Measurements from ENCODE around the gene SETD3.

The SETD3 gene

DNA sequence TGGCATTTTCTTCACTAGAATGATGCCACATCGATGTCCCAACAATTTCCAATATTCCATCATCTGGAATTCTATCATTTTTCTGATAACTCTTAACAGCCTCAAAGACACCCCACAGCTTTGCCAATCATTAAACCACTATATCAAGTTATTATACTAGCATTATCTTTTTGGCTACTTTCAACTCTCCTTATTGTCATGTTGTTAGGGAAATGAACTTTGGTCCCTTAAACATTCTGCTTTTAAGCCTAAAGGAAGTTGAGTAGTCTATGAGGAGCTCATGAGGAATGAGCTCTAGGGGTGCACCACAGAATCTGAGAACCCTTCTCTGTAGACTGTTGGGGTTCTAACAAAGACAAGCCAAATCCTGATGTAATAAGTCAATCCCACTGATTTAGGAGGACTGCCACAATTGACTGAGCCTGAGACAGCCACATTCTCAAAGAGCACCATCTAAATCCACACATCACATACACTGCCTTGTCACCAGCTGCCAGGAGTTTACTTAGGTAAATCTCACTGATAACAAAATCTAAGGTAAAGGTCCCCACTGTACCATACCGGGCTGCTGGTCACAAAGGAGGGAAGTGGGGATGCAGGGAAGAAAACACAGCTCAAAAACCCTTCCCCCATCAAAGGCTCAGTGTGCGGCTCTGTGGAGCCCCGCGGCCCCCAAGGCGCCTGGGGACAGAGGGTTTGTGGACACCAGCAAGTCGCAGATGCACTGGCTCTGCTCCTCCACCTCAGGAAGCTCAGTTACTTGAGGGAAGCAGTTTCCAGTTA lies 58.2 kb downstream of the SETD3 start:
- TF ChIP-seq TAF1 (IDR thresholded peaks at IDR 0.05; ENCODE audit: low read depth, low read length) (no peak), SPI1 (IDR thresholded peaks at IDR 0.05; ENCODE audit: low read depth, low read length) (no peak), POLR2AphosphoS5 (IDR thresholded peaks at IDR 0.05; ENCODE audit: low read depth, low read length) (no peak), POLR2A (IDR thresholded peaks at IDR 0.05; ENCODE audit: low read depth, low read length) (no peak), PAX5 (IDR thresholded peaks at IDR 0.05; ENCODE audit: insufficient read depth, low read length, severe bottlenecking) (no peak), POU2F2 (IDR thresholded peaks at IDR 0.05; ENCODE audit: low read depth, low read length) (no peak)
- DNase-seq (ENCODE audit: insufficient read length, low spot score) (no peak), FAIRE-seq (no peak)

DNA sequence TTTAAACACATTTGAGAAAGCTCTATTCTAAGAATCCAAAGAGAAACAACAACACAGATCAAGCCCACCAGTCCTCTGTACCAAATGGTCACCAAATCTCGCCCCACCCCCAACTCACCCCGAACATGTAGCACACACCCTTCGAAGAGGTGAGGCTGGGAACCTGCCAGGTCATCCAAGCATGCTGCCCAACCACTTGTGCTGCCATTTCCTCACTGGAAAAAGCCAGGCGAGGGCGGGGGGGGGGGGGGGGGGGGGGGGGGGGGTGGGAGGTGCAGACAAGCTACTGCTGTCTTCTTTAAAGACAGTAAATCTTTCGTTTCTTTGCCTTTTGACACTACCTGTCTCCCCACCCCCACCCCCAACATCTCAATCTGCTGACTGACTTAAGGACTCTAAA lies 59.9 kb downstream of the SETD3 start:
- no peak for TF ChIP-seq POLR2AphosphoS5 (IDR thresholded peaks at IDR 0.05; ENCODE audit: low read depth, low read length)
- no peak for TF ChIP-seq POU2F2 (IDR thresholded peaks at IDR 0.05; ENCODE audit: low read depth, low read length)
- no peak for TF ChIP-seq SPI1 (IDR thresholded peaks at IDR 0.05; ENCODE audit: low read depth, low read length)
- no peak for TF ChIP-seq POLR2A (IDR thresholded peaks at IDR 0.05; ENCODE audit: low read depth, low read length)
- TF ChIP-seq PAX5 (IDR thresholded peaks at IDR 0.05; ENCODE audit: insufficient read depth, low read length, severe bottlenecking) = no peak
- no peak for TF ChIP-seq TAF1 (IDR thresholded peaks at IDR 0.05; ENCODE audit: low read depth, low read length)
- DNase-seq (ENCODE audit: insufficient read length, low spot score) = no peak
- FAIRE-seq = no peak

DNA sequence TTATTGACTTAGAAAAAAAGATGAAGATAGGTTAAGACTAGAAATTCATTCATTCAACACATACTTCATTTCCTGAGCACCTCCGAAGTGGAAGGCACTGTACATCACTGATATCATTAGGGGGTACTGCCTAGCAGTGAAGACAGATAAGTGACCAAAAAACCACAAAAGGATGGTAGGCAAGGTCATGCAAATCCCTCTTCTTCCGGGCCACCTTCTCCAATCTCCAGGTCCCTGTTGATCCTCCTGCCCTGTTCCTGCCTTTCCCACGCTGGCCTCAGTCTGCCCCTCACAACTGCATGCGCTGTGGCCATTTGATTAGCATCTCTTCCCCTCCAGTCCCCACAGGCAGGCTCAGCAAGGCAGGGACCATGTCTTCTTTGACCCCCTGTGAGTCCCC lies 60.8 kb downstream of the SETD3 start:
- FAIRE-seq (no peak), DNase-seq (ENCODE audit: insufficient read length, low spot score) (no peak)
- no peak for TF ChIP-seq POLR2A (IDR thresholded peaks at IDR 0.05; ENCODE audit: low read depth, low read length)

DNA sequence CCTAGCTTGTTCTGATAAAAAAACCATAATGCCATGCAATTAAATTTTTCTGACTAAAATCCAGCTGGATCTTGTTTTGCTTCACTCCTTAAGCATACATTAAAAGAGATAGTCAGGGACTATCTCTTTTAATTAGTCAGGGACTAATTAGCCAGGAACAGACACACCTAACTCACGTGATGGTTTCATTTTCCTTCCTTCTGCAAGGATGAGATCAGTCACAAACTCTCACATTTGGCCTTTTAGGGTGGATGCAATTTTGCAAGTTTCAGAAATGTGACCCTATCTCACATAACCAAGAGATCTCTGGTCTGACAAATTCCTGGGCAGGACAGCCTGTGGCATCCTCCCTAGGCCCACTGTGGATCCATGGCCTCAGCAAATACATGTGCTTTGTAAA lies 62.4 kb downstream of the SETD3 start:
- TF ChIP-seq POLR2A (IDR thresholded peaks at IDR 0.05; ENCODE audit: low read depth, low read length) (no peak), PAX5 (IDR thresholded peaks at IDR 0.05; ENCODE audit: insufficient read depth, low read length, severe bottlenecking) (no peak), TAF1 (IDR thresholded peaks at IDR 0.05; ENCODE audit: low read depth, low read length) (no peak), SPI1 (IDR thresholded peaks at IDR 0.05; ENCODE audit: low read depth, low read length) (no peak), POU2F2 (IDR thresholded peaks at IDR 0.05; ENCODE audit: low read depth, low read length) (no peak), POLR2AphosphoS5 (IDR thresholded peaks at IDR 0.05; ENCODE audit: low read depth, low read length) (no peak)
- DNase-seq (ENCODE audit: insufficient read length, low spot score) = no peak
- FAIRE-seq = no peak

DNA sequence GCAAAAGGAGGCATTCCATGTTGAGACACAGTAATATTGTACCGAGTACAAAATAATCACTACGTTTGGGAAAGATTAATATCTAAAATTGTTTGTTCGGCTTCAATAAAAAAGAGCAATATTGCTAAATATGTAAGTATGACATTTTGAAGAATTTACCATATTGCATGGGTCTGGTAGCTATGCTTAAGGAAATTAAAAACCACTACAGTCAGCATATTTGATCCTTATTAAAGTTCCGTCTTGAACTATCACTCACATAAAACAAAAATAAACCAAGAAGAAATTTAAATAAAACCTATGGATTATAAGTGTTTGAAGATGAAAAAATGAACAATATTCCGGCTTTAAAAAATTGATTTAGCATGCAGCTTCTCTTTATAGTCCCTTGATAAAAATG lies 63.8 kb downstream of the SETD3 start:
- TF ChIP-seq POLR2A (IDR thresholded peaks at IDR 0.05; ENCODE audit: low read depth, low read length) = no peak
- TF ChIP-seq TAF1 (IDR thresholded peaks at IDR 0.05; ENCODE audit: low read depth, low read length) = no peak
- TF ChIP-seq PAX5 (IDR thresholded peaks at IDR 0.05; ENCODE audit: insufficient read depth, low read length, severe bottlenecking) = no peak
- no peak for TF ChIP-seq POU2F2 (IDR thresholded peaks at IDR 0.05; ENCODE audit: low read depth, low read length)
- no peak for TF ChIP-seq POLR2AphosphoS5 (IDR thresholded peaks at IDR 0.05; ENCODE audit: low read depth, low read length)
- TF ChIP-seq SPI1 (IDR thresholded peaks at IDR 0.05; ENCODE audit: low read depth, low read length) = no peak
- FAIRE-seq (no peak), DNase-seq (ENCODE audit: insufficient read length, low spot score) (no peak)

DNA sequence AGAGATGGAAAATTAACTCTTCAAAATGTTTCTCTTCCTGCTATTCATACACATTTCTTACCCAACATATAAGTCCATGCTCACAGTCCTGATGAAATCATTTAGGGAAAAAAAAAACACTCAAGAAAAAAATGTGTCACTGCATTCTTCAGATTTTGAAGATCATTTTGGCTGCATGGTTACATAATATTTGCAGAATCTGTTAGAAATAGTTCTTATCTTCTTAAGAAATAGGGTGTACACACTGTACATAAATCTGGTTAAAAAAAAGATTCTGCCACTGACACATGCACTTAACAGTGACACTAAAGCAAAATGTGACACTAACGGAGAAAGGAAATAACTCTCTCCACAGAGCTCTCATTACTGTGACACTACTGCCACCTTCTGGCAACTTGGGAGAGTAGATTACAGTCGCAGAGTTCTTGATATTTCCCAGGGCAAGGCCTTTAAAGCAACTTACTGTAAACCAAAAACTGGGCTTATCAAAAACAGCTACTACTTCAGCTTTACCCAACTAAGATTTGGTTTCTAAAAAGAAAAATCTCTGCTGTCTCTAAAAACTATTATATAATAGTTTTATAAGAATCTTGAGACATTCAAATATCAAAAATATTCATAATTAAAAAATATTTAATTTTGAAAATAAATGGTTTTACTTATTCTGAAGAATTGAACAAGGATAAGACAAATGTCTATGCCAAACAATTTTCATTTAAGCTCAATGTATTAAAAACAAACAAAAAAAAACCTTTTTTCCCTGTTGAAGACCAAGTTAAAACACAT lies 65.0 kb downstream of the SETD3 start:
- TF ChIP-seq POLR2AphosphoS5 (IDR thresholded peaks at IDR 0.05; ENCODE audit: low read depth, low read length) = no peak
- DNase-seq (ENCODE audit: insufficient read length, low spot score) (peak; percentile 57), FAIRE-seq (peak; percentile 76)

DNA sequence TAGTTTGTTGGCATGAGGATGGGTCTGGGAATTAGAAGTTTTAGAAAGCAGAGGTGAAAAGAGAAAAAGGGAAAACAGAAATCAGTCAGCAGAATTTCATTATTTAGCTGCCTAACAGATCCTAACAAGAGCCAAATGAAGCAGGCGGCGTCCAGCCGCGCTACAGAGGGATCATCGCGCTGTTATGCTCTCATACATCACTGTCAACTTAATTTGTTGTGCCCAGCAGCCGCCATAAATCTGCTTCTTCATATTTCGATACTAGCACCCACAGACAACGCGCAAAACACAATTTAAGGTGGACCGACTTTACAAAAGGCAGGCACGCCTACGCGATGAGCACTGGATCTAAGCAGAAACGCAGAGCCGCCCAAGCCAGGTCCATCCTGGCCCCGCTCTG lies 66.7 kb downstream of the SETD3 start:
- FAIRE-seq (peak; percentile 28), DNase-seq (ENCODE audit: insufficient read length, low spot score) (no peak)
- TF ChIP-seq PAX5 (IDR thresholded peaks at IDR 0.05; ENCODE audit: insufficient read depth, low read length, severe bottlenecking) = no peak
- TF ChIP-seq POLR2AphosphoS5 (IDR thresholded peaks at IDR 0.05; ENCODE audit: low read depth, low read length) = no peak
- TF ChIP-seq SPI1 (IDR thresholded peaks at IDR 0.05; ENCODE audit: low read depth, low read length) = no peak
- no peak for TF ChIP-seq POU2F2 (IDR thresholded peaks at IDR 0.05; ENCODE audit: low read depth, low read length)
- no peak for TF ChIP-seq POLR2A (IDR thresholded peaks at IDR 0.05; ENCODE audit: low read depth, low read length)
- no peak for TF ChIP-seq TAF1 (IDR thresholded peaks at IDR 0.05; ENCODE audit: low read depth, low read length)

DNA sequence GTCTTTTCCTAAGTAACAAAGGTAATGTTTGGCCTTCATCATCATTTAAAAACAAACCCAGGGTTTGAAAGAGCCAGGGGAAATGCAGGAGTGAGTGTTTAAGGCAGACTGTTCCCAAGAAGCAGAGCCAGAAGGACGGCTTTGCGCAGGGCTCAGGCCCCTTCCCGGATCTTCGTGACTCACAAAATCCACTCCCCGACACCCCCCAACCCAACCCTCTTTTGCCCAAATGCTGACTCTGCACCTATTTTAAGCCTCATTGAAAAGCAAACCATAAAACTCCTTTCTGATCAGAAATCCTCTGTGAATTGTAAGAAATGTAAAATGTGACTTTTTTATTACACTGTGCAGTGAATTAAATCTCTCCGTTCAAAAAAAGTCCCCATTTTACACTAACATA lies 67.5 kb downstream of the SETD3 start:
- FAIRE-seq (no peak), DNase-seq (ENCODE audit: insufficient read length, low spot score) (no peak)
- TF ChIP-seq SPI1 (IDR thresholded peaks at IDR 0.05; ENCODE audit: low read depth, low read length) = no peak
- no peak for TF ChIP-seq POLR2A (IDR thresholded peaks at IDR 0.05; ENCODE audit: low read depth, low read length)
- TF ChIP-seq PAX5 (IDR thresholded peaks at IDR 0.05; ENCODE audit: insufficient read depth, low read length, severe bottlenecking) = no peak
- no peak for TF ChIP-seq TAF1 (IDR thresholded peaks at IDR 0.05; ENCODE audit: low read depth, low read length)
- TF ChIP-seq POLR2AphosphoS5 (IDR thresholded peaks at IDR 0.05; ENCODE audit: low read depth, low read length) = no peak
- TF ChIP-seq POU2F2 (IDR thresholded peaks at IDR 0.05; ENCODE audit: low read depth, low read length) = no peak

DNA sequence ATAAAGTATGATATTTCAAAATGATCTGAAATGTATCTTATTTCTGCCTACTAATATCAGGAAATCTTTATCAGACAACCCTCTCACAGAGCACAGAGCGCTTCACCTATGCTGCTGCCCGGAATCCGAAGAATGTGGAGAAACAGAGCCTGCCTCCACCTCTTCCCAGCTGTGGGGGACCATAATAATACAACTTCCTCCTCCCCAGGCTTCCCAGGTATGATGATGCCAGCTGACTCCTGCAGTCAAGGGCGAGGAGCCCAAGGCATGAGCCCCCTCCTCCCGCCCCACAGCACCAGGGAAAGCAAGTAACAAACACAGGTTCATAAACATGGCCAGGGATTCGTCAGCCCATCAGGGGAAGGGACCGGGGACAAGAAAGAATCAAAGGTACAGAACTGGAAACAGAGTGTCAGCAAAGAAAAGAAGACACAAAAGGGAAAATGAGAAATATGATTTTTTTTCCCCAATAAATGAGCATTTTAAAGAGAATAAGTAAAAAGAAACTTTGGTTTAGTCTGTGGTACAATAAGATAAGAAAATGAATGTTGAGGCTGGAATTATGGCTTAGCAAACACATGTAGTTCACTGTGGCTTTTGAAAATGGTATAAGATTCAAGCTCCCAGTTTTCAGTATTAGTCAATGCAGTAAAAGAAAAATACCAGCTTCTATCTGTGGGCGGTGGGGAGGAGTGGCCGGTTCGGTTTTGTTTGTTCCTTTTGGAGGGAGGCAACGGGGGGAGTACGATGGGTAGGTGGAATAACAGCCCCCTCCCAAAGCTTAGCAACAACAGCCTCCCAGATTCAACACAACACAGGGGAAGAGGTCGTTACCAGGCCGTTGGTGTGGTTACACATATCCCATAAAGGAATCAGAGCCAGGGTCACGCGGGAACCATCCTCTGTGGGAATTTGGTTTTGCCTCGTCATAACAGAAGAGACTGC lies 68.3 kb downstream of the SETD3 start:
- no peak for FAIRE-seq
- no peak for DNase-seq (ENCODE audit: insufficient read length, low spot score)
- TF ChIP-seq POLR2A (IDR thresholded peaks at IDR 0.05; ENCODE audit: low read depth, low read length) (no peak), POU2F2 (IDR thresholded peaks at IDR 0.05; ENCODE audit: low read depth, low read length) (no peak), SPI1 (IDR thresholded peaks at IDR 0.05; ENCODE audit: low read depth, low read length) (no peak)
